SK-N-SH treated with all-trans-retinoic acid at 6 μM for 48 hours (cell line): Measurements from ENCODE around the gene LPP.

Experiments used
- ARNTL ChIP-seq: fragments of 450-650 bp; formaldehyde crosslinking; IDR thresholded peaks from 2 replicates; pipeline ENCODE4 v1.5.0; 2020; ENCODE audit warnings: low read depth, mild to moderate bottlenecking, moderate library complexity, borderline replicate concordance
- CSDC2 ChIP-seq: fragments of 250-450 bp; sonication (Bioruptor Pico); IDR thresholded peaks from 2 replicates; pipeline ENCODE4 v1.5.0; 2020; ENCODE audit warnings: mild to moderate bottlenecking, moderate library complexity
- ESRRG ChIP-seq: fragments of 250-450 bp; sonication (Bioruptor Pico); IDR thresholded peaks from 2 replicates; pipeline ENCODE4 v1.6.1; 2021; ENCODE audit warnings: mild to moderate bottlenecking
- GLIS3 ChIP-seq: fragments of 250-450 bp; sonication (Bioruptor Pico); IDR thresholded peaks from 2 replicates; pipeline ENCODE4 v1.5.0; 2020; ENCODE audit warnings: mild to moderate bottlenecking, moderate library complexity
- ISL1 ChIP-seq: fragments of 250-450 bp; sonication (Bioruptor Pico); IDR thresholded peaks from 2 replicates; pipeline ENCODE4 v2.1.2; 2022; ENCODE audit warnings: mild to moderate bottlenecking, moderate library complexity
- OSR1 ChIP-seq: fragments of 250-450 bp; sonication (Bioruptor Pico); IDR thresholded peaks from 2 replicates; pipeline ENCODE4 v1.8.0; 2022; ENCODE audit warnings: moderate library complexity, mild to moderate bottlenecking, inconsistent platforms
- PPARA ChIP-seq: fragments of 250-450 bp; sonication (Bioruptor Pico); IDR thresholded peaks from 2 replicates; pipeline ENCODE4 v1.5.0; 2020; ENCODE audit warnings: mild to moderate bottlenecking, borderline replicate concordance
- RARB ChIP-seq: fragments of 250-450 bp; sonication (Bioruptor Pico); IDR thresholded peaks from 2 replicates; pipeline ENCODE4 v1.8.0; 2021; ENCODE audit warnings: mild to moderate bottlenecking, moderate library complexity
- ZC3H10 ChIP-seq: fragments of 250-450 bp; sonication (Bioruptor Pico); IDR thresholded peaks from 2 replicates; pipeline ENCODE4 v1.5.1; 2021; ENCODE audit warnings: mild to moderate bottlenecking, moderate library complexity
- ZFP3 ChIP-seq: fragments of 250-450 bp; sonication (Bioruptor Pico); IDR thresholded peaks from 2 replicates; pipeline ENCODE4 v1.5.0; 2020; ENCODE audit warnings: mild to moderate bottlenecking, moderate library complexity
- ZNF565 ChIP-seq: fragments of 450-650 bp; formaldehyde crosslinking; conservative IDR thresholded peaks from 2 replicates; pipeline ENCODE4 v1.5.0; 2020; ENCODE audit warnings: low read depth, mild to moderate bottlenecking, moderate library complexity
- TF ChIP-seq, protein P1 (sequence below): fragments of 250-450 bp; sonication (Bioruptor Pico); IDR thresholded peaks from 2 replicates; pipeline ENCODE4 v1.5.1; 2020; ENCODE audit warnings: low read depth, mild to moderate bottlenecking, moderate library complexity
- TF ChIP-seq, protein P2 (sequence below): fragments of 250-450 bp; sonication (Bioruptor Pico); IDR thresholded peaks from 2 replicates; pipeline ENCODE4 v1.8.0; 2021; ENCODE audit warnings: low read depth, mild to moderate bottlenecking, moderate library complexity, borderline replicate concordance
- TF ChIP-seq, protein P3 (sequence below): fragments of 250-450 bp; sonication (Bioruptor Pico); IDR thresholded peaks from 2 replicates; pipeline ENCODE4 v1.5.1; 2021; ENCODE audit warnings: mild to moderate bottlenecking, moderate library complexity

DNA sequence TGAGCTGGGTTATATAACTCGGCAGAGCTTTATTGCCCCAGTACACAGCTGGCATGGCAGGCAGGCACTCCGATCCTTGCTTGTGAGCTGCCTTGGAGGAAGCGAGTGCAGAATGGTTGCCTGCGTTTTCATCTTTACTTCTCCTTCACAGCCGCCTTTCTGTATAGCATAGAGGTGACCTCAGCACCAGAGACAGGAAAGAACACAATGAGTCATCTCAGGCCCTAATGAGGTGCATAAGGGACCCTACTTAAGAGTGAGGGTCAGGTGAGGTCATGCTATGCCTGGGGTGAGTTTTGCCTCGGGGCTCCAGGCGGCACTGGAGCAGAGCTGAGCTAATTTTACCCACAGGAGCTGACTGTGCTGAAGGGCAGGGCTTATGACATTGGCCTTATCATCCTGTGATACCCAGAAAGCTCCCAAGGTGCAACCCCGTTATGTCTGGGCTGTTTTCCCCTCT, 43.5 kb downstream of the LPP start:
- TF ChIP-seq ZC3H10 (CRISPR knock-in tag) (no peak), ISL1 (CRISPR knock-in tag) (no peak), GLIS3 (no peak), OSR1 (CRISPR knock-in tag) (no peak), ESRRG (CRISPR knock-in tag) (no peak), ZNF565 (CRISPR knock-in tag) (no peak), RARB (CRISPR knock-in tag) (no peak), ARNTL (CRISPR knock-in tag) (no peak), ZFP3 (CRISPR knock-in tag) (no peak), CSDC2 (no peak), PPARA (CRISPR knock-in tag) (no peak)
- TF ChIP-seq, protein P1, sequence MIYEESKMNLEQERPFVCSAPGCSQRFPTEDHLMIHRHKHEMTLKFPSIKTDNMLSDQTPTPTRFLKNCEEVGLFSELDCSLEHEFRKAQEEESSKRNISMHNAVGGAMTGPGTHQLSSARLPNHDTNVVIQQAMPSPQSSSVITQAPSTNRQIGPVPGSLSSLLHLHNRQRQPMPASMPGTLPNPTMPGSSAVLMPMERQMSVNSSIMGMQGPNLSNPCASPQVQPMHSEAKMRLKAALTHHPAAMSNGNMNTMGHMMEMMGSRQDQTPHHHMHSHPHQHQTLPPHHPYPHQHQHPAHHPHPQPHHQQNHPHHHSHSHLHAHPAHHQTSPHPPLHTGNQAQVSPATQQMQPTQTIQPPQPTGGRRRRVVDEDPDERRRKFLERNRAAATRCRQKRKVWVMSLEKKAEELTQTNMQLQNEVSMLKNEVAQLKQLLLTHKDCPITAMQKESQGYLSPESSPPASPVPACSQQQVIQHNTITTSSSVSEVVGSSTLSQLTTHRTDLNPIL (CRISPR knock-in tag) = no peak
- TF ChIP-seq, protein P2, sequence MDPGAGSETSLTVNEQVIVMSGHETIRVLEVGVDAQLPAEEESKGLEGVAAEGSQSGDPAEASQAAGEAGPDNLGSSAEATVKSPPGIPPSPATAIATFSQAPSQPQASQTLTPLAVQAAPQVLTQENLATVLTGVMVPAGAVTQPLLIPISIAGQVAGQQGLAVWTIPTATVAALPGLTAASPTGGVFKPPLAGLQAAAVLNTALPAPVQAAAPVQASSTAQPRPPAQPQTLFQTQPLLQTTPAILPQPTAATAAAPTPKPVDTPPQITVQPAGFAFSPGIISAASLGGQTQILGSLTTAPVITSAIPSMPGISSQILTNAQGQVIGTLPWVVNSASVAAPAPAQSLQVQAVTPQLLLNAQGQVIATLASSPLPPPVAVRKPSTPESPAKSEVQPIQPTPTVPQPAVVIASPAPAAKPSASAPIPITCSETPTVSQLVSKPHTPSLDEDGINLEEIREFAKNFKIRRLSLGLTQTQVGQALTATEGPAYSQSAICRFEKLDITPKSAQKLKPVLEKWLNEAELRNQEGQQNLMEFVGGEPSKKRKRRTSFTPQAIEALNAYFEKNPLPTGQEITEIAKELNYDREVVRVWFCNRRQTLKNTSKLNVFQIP (CRISPR knock-in tag) = no peak
- TF ChIP-seq, protein P3, sequence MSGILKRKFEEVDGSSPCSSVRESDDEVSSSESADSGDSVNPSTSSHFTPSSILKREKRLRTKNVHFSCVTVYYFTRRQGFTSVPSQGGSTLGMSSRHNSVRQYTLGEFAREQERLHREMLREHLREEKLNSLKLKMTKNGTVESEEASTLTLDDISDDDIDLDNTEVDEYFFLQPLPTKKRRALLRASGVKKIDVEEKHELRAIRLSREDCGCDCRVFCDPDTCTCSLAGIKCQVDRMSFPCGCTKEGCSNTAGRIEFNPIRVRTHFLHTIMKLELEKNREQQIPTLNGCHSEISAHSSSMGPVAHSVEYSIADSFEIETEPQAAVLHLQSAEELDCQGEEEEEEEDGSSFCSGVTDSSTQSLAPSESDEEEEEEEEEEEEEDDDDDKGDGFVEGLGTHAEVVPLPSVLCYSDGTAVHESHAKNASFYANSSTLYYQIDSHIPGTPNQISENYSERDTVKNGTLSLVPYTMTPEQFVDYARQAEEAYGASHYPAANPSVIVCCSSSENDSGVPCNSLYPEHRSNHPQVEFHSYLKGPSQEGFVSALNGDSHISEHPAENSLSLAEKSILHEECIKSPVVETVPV (CRISPR knock-in tag) = no peak
